HL-60 (cell line): Measurements from ENCODE around the gene JMJD1C.

Source experiments
- GABPA ChIP-seq: IDR thresholded peaks from 2 replicates; pipeline ENCODE4 v1.6.1; 2012; ENCODE audit warnings: low read depth
- POLR2AphosphoS5 ChIP-seq: IDR thresholded peaks from 2 replicates; pipeline ENCODE4 v1.6.1; 2012; ENCODE audit warnings: low read depth
- TF ChIP-seq, protein P1 (sequence below): IDR thresholded peaks from one replicate; pipeline ENCODE4 v1.5.1; 2011; ENCODE audit warnings: low read length, control low read depth, inconsistent platforms; ENCODE audit not compliant: insufficient read depth
- TF ChIP-seq, protein P2 (sequence below): IDR thresholded peaks from 2 replicates; pipeline ENCODE4 v1.6.1; 2012; ENCODE audit warnings: low read depth; ENCODE audit not compliant: insufficient replicate concordance

GRCh38 chr10:63470928-63471327, 5.2 kb upstream of the JMJD1C start:
- TF ChIP-seq POLR2AphosphoS5 (no peak), GABPA (no peak)
- TF ChIP-seq, protein P1, sequence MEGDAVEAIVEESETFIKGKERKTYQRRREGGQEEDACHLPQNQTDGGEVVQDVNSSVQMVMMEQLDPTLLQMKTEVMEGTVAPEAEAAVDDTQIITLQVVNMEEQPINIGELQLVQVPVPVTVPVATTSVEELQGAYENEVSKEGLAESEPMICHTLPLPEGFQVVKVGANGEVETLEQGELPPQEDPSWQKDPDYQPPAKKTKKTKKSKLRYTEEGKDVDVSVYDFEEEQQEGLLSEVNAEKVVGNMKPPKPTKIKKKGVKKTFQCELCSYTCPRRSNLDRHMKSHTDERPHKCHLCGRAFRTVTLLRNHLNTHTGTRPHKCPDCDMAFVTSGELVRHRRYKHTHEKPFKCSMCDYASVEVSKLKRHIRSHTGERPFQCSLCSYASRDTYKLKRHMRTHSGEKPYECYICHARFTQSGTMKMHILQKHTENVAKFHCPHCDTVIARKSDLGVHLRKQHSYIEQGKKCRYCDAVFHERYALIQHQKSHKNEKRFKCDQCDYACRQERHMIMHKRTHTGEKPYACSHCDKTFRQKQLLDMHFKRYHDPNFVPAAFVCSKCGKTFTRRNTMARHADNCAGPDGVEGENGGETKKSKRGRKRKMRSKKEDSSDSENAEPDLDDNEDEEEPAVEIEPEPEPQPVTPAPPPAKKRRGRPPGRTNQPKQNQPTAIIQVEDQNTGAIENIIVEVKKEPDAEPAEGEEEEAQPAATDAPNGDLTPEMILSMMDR = no peak
- TF ChIP-seq, protein P2, sequence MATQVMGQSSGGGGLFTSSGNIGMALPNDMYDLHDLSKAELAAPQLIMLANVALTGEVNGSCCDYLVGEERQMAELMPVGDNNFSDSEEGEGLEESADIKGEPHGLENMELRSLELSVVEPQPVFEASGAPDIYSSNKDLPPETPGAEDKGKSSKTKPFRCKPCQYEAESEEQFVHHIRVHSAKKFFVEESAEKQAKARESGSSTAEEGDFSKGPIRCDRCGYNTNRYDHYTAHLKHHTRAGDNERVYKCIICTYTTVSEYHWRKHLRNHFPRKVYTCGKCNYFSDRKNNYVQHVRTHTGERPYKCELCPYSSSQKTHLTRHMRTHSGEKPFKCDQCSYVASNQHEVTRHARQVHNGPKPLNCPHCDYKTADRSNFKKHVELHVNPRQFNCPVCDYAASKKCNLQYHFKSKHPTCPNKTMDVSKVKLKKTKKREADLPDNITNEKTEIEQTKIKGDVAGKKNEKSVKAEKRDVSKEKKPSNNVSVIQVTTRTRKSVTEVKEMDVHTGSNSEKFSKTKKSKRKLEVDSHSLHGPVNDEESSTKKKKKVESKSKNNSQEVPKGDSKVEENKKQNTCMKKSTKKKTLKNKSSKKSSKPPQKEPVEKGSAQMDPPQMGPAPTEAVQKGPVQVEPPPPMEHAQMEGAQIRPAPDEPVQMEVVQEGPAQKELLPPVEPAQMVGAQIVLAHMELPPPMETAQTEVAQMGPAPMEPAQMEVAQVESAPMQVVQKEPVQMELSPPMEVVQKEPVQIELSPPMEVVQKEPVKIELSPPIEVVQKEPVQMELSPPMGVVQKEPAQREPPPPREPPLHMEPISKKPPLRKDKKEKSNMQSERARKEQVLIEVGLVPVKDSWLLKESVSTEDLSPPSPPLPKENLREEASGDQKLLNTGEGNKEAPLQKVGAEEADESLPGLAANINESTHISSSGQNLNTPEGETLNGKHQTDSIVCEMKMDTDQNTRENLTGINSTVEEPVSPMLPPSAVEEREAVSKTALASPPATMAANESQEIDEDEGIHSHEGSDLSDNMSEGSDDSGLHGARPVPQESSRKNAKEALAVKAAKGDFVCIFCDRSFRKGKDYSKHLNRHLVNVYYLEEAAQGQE = no peak
